ENCODE results near the gene HDAC7. TPM values are rescaled to one million over a fixed set of nuclear protein-coding genes. Genes with fewer than 3 reads are reported as not detected.

Gene HDAC7
- total RNA-seq, 1 donor from 2014 or later, result 126 TPM

GRCh38 chr12:47735649-47736048, 84.1 kb downstream of the HDAC7 start:
- Mint-ChIP-seq H3K9me3 (no peaks in the 10 kb centered on the region), H3K4me3 (no peak overlapping the region), H3K27me3 (no peaks in the 10 kb centered on the region), H3K36me3 (ENCODE audit: low read depth) (no peaks in the 10 kb centered on the region), H3K27ac (no peak overlapping the region), H3K4me1 (peaks cover 24% of the 10 kb centered on the region)
- ATAC-seq (ENCODE audit: low read depth) (no peak), DNase-seq (no peak)
- intact Hi-C loops (cut with micrococcal nuclease), result no loop called here
- ChIA-PET POLR2A (interaction anchor here (0.6 to 1.3 kb wide), 2 partner anchors 9 to 21 kb away, joined by 3 read pairs; no protein-coding TSS in a partner anchor), CTCF (interaction anchor here (1.6 kb wide), 1 partner anchor 20 kb away, joined by 7 read pairs; no protein-coding TSS in a partner anchor)
- no peak for TF ChIP-seq CTCF (IDR thresholded peaks at IDR 0.05)

GRCh38 chr12:47734725-47735480, 84.8 kb downstream of the HDAC7 start:
- Mint-ChIP-seq H3K36me3 (ENCODE audit: low read depth) (no peaks in the 10 kb centered on the region), H3K27me3 (no peaks in the 10 kb centered on the region), H3K4me3 (no peak overlapping the region), H3K4me1 (peaks cover 16% of the 10 kb centered on the region), H3K9me3 (no peaks in the 10 kb centered on the region), H3K27ac (no peak overlapping the region)
- TF ChIP-seq CTCF (IDR thresholded peaks at IDR 0.05), result no peak
- ChIA-PET POLR2A (interaction anchor here (1.3 kb wide), 1 partner anchor 8 kb away, joined by 3 read pairs; no protein-coding TSS in a partner anchor), CTCF (interaction anchor here (1.4 to 1.6 kb wide), 2 partner anchors 10 to 20 kb away, joined by 6 to 7 read pairs; no protein-coding TSS in a partner anchor)
- intact Hi-C loops (cut with micrococcal nuclease), result no loop called here
- DNase-seq (no peak), ATAC-seq (ENCODE audit: low read depth) (no peak)

- Mint-ChIP-seq H3K9me3 (no peaks in the 10 kb centered on the region), H3K27ac (no peak overlapping the region), H3K4me3 (no peak overlapping the region), H3K27me3 (no peaks in the 10 kb centered on the region), H3K36me3 (ENCODE audit: low read depth) (no peaks in the 10 kb centered on the region), H3K4me1 (peaks cover 2% of the 10 kb centered on the region)
- DNase-seq (no peak), ATAC-seq (ENCODE audit: low read depth) (no peak)
- CTCF ChIA-PET, result interaction anchor here (1.1 to 3.1 kb wide), 2 partner anchors 9 to 34 kb away, joined by 4 to 24 read pairs; no protein-coding TSS in a partner anchor
- TF ChIP-seq CTCF (IDR thresholded peaks at IDR 0.05), result no peak
- intact Hi-C loops (cut with micrococcal nuclease), result no loop called here
- POLR2A ChIA-PET, result interaction anchor here (1.2 to 1.6 kb wide), 2 partner anchors 9 to 24 kb away, joined by 3 to 4 read pairs; no protein-coding TSS in a partner anchor
Measured at GRCh38 chr12:47733142-47733541, 86.6 kb downstream of the HDAC7 start.

Other genes starting within 250 kb of the HDAC7 start
- 58.4 and 60.5 TPM in 2 replicates for gene RPAP3, start 113.9 kb downstream of the HDAC7 start, total RNA-seq
- 0.24 and 0.37 TPM in 2 replicates for gene ENDOU, start 94.4 kb downstream of the HDAC7 start, total RNA-seq
- 2.7 and 5.0 TPM in 2 replicates for gene RAPGEF3, start 61.0 kb downstream of the HDAC7 start, total RNA-seq
- gene SLC48A1, start 46.7 kb downstream of the HDAC7 start, total RNA-seq, result 12.7 and 12.8 TPM in 2 replicates
- gene VDR, start 85.1 kb upstream of the HDAC7 start, total RNA-seq, result 0.64 and 0.86 TPM in 2 replicates
- 24.5 and 31.3 TPM in 2 replicates for gene TMEM106C, start 143.7 kb upstream of the HDAC7 start, total RNA-seq
- not detected in 2 replicates for gene COL2A1, start 184.6 kb upstream of the HDAC7 start, total RNA-seq

Measured in activated B cell treated with CpG ODN at 0.5 μM for 24 hours (primary cell).